Lower lobe of right lung (tissue), 2 donors: ENCODE measurements around the gene DUSP3. TPM values are rescaled to one million over a fixed set of nuclear protein-coding genes. Genes with fewer than 3 reads are reported as not detected.

ENCODE experiments used
- ATAC-seq, 2 donors: fragments of 200-7000 bp; cut with Tn5 transposase; one replicate each; pipeline ENCODE4 v1.9.1; 2020 to 2022; ENCODE audit warnings: mild to moderate bottlenecking in 2 of 2, moderate library complexity in 2 of 2
- DNase-seq: peaks from one replicate; pipeline ENCODE4 v3.0.0-alpha.2; 2020
- H3K27ac ChIP-seq: fragments of 200-600 bp; one replicate; pipeline ENCODE4 v1.8.0; 2022
- H3K27me3 ChIP-seq: fragments of 200-600 bp; one replicate; pipeline ENCODE4 v1.8.0; 2022; ENCODE audit warnings: low read depth
- H3K36me3 ChIP-seq: fragments of 200-600 bp; one replicate; pipeline ENCODE4 v1.8.0; 2022; ENCODE audit warnings: mild to moderate bottlenecking
- H3K4me1 ChIP-seq: fragments of 200-600 bp; one replicate; pipeline ENCODE4 v1.8.0; 2022
- H3K4me3 ChIP-seq: fragments of 200-600 bp; one replicate; pipeline ENCODE4 v1.8.0; 2022; ENCODE audit warnings: mild to moderate bottlenecking
- H3K9me3 ChIP-seq: fragments of 200-600 bp; one replicate; pipeline ENCODE4 v1.8.0; 2022
- intact Hi-C: fragments of 100-400 bp; cut with DNase I; formaldehyde crosslinking; loops from one replicate; pipeline ENCODE4 v1.11.0; 2022
- long read RNA-seq: library from polyadenylated mRNA; unstranded; transcript quantifications from one replicate; pipeline ENCODE4 v2.0.0, GENCODE V29; 2021
- total RNA-seq: library from RNA; stranded (reverse); fragmentation: NEBNext Ultra II Directional; extraction: Animal tissue kit (Norgen Biotek cat#: 25700); gene quantifications from one replicate; pipeline ENCODE4 v1.2.1, GENCODE V29; 2021
- TF ChIP-seq, protein P1 (sequence below): fragments of 200-600 bp; IDR thresholded peaks from one replicate; pipeline ENCODE4 v1.8.0; 2022; ENCODE audit warnings: antibody characterized with exemption, mild to moderate bottlenecking
- donor health status: DM: no; HTN: yes; CAD: no; lungs with severe emphysema.

The DUSP3 gene
- total RNA-seq: 92.9 TPM
- long read RNA-seq, full-length matches to known transcripts: 56 of 91 reads
- long read RNA-seq, partial matches to known transcripts: 2 of 91 reads
- long read RNA-seq, other reads (novel, unspliced or antisense): 33 of 91 reads

- peak within 1 kb of the TSS; percentile 95 for H3K4me3 ChIP-seq
- no peaks in the 10 kb centered on the region for H3K9me3 ChIP-seq
- H3K4me1 ChIP-seq: peaks cover 45% of the 10 kb centered on the region
- H3K27me3 ChIP-seq: no peaks in the 10 kb centered on the region
- DNase-seq (peak; percentile 98), ATAC-seq (peak; percentile 96)
- H3K36me3 ChIP-seq: peaks cover 32% of the 10 kb centered on the region
- H3K27ac ChIP-seq: peak within 1 kb of the TSS; percentile 100
- intact Hi-C loops: no loop called here
- TF ChIP-seq, protein P1, sequence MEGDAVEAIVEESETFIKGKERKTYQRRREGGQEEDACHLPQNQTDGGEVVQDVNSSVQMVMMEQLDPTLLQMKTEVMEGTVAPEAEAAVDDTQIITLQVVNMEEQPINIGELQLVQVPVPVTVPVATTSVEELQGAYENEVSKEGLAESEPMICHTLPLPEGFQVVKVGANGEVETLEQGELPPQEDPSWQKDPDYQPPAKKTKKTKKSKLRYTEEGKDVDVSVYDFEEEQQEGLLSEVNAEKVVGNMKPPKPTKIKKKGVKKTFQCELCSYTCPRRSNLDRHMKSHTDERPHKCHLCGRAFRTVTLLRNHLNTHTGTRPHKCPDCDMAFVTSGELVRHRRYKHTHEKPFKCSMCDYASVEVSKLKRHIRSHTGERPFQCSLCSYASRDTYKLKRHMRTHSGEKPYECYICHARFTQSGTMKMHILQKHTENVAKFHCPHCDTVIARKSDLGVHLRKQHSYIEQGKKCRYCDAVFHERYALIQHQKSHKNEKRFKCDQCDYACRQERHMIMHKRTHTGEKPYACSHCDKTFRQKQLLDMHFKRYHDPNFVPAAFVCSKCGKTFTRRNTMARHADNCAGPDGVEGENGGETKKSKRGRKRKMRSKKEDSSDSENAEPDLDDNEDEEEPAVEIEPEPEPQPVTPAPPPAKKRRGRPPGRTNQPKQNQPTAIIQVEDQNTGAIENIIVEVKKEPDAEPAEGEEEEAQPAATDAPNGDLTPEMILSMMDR: no peak
Observed at GRCh38 chr17:43778337-43779144, at the start of gene DUSP3. Gene DUSP3 (minus strand): TSS chr17:43778977. CDS start chr17:43778924, 53 bp downstream.

DNA sequence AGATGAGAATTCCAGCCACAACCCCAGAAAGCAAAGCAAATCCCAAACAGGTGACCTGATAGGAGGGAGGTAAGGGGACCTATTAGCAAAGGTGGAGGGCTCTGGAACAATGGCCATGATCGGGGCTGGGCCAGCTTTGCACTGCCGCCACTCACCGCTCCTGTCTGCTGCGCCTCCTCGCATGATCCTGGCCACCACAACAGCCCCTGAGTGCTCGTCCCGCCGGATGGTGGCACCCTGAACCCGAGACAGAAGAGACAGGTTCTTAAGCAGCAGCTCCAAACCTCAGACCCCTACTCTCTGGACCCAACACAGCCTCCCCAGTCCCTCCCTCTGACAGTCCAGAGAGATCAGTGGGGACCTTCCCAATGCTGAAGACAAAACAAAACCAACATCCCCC lies 48.8 kb upstream of the DUSP3 start:
- no peak for DNase-seq
- intact Hi-C loops: no loop called here

DNA sequence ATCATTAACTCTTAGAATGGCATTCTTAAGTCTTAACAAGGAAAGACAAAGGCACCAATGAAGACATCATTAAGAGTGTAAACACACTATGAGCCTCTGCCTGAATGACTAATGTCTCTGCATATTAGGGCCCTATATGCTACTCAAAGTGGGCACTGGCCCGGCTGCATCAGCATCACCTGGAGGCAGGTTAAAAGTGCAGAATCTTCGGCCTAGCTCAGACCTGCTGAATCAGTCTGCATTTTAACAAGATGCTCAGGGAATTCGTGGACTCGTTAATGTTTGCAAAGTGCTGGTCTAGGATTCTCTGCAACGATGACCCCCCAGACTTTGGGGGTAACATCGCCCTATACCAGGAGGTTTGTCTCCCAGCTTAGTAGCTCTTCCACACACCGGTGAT lies 47.4 kb upstream of the DUSP3 start:
- TF ChIP-seq, protein P1: no peak
- Histone ChIP-seq H3K4me3 (no peak overlapping the region), H3K4me1 (peaks cover 37% of the 10 kb centered on the region), H3K27me3 (no peaks in the 10 kb centered on the region), H3K9me3 (no peaks in the 10 kb centered on the region), H3K27ac (no peak overlapping the region), H3K36me3 (peaks cover 40% of the 10 kb centered on the region)
- intact Hi-C loops: no loop called here
- no peak for DNase-seq
- no peak for ATAC-seq

More for the DNA sequence above, 48.8 kb upstream of the DUSP3 start:
- H3K27ac ChIP-seq: no peak overlapping the region
- H3K4me1 ChIP-seq: peaks cover 43% of the 10 kb centered on the region
- no peaks in the 10 kb centered on the region for H3K27me3 ChIP-seq
- peaks cover 40% of the 10 kb centered on the region for H3K36me3 ChIP-seq
- H3K9me3 ChIP-seq: no peaks in the 10 kb centered on the region
- ATAC-seq: no peak
- TF ChIP-seq, protein P1: no peak
- H3K4me3 ChIP-seq: no peak overlapping the region

GRCh38 chr17:43825567-43825966 lies 46.8 kb upstream of the DUSP3 start:
- no peak for DNase-seq
- no peak overlapping the region for H3K27ac ChIP-seq
- no peak overlapping the region for H3K4me3 ChIP-seq
- ATAC-seq: no peak
- intact Hi-C loops: no loop called here
- TF ChIP-seq, protein P1: no peak
- peaks cover 31% of the 10 kb centered on the region for H3K4me1 ChIP-seq
- H3K9me3 ChIP-seq: no peaks in the 10 kb centered on the region
- no peaks in the 10 kb centered on the region for H3K27me3 ChIP-seq
- peaks cover 40% of the 10 kb centered on the region for H3K36me3 ChIP-seq

- peak; percentile 65 to 82 for ATAC-seq
- peaks cover 26% of the 10 kb centered on the region for H3K4me1 ChIP-seq
- intact Hi-C loops: no loop called here
- peak; percentile 79 for DNase-seq
- H3K4me3 ChIP-seq: no peak overlapping the region
- peak overlapping the region; percentile 38 for H3K27ac ChIP-seq
- TF ChIP-seq, protein P1: no peak
- peaks cover 30% of the 10 kb centered on the region for H3K36me3 ChIP-seq
- H3K27me3 ChIP-seq: no peaks in the 10 kb centered on the region
- no peaks in the 10 kb centered on the region for H3K9me3 ChIP-seq
Observed at GRCh38 chr17:43823350-43824084, 44.7 kb upstream of the DUSP3 start.
